Measurements from ENCODE around the gene CELSR3.

The CELSR3 gene

GRCh38 chr3:48623851-48624547 is 38.7 kb downstream of the CELSR3 start:
- TF ChIP-seq, protein P1, sequence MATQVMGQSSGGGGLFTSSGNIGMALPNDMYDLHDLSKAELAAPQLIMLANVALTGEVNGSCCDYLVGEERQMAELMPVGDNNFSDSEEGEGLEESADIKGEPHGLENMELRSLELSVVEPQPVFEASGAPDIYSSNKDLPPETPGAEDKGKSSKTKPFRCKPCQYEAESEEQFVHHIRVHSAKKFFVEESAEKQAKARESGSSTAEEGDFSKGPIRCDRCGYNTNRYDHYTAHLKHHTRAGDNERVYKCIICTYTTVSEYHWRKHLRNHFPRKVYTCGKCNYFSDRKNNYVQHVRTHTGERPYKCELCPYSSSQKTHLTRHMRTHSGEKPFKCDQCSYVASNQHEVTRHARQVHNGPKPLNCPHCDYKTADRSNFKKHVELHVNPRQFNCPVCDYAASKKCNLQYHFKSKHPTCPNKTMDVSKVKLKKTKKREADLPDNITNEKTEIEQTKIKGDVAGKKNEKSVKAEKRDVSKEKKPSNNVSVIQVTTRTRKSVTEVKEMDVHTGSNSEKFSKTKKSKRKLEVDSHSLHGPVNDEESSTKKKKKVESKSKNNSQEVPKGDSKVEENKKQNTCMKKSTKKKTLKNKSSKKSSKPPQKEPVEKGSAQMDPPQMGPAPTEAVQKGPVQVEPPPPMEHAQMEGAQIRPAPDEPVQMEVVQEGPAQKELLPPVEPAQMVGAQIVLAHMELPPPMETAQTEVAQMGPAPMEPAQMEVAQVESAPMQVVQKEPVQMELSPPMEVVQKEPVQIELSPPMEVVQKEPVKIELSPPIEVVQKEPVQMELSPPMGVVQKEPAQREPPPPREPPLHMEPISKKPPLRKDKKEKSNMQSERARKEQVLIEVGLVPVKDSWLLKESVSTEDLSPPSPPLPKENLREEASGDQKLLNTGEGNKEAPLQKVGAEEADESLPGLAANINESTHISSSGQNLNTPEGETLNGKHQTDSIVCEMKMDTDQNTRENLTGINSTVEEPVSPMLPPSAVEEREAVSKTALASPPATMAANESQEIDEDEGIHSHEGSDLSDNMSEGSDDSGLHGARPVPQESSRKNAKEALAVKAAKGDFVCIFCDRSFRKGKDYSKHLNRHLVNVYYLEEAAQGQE (IDR thresholded peaks at IDR 0.05; ENCODE audit: insufficient read depth in 1 of 2, low read depth in 2 of 2, low read length in 2 of 2), result no peak
- TF ChIP-seq SIN3A (IDR thresholded peaks at IDR 0.05; ENCODE audit: borderline replicate concordance, insufficient read depth, low read length) (no peak), FOXP2 (optimal IDR thresholded peaks at IDR 0.05; ENCODE audit: borderline replicate concordance, extremely low read depth, extremely low read length, insufficient read depth) (no peak), POLR2AphosphoS5 (IDR thresholded peaks at IDR 0.05; ENCODE audit: low read depth, low read length) (no peak), TAF1 (IDR thresholded peaks at IDR 0.05; ENCODE audit: borderline replicate concordance, insufficient read depth, low read length) (no peak)

DNA sequence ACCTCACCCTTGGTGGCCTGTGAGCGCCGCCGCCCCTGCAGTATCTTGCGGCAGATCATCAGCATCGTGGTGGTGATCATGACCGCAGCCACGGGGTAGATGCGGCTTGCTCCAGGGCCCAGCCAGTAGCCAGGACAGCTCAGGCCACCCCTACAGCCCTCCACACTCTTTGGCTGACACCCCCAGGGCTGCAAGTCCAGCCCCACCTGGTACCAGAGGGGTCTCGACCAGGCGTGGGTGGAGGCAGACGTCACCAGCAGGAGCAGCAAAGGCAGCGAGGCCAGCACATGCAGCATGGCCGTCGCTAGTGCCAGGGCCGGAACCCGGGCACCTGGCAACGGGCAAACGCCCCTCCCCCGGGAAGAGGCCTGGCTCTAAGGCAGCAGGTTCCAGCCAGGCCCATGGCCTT is 41.2 kb downstream of the CELSR3 start, which contains the start of gene TMEM89:
Gene TMEM89, minus strand, starts transcription at position 309 of the 409 bp plus-strand sequence. Its CDS starts 13 bp downstream, at position 296.
- no peak for TF ChIP-seq SIN3A (IDR thresholded peaks at IDR 0.05; ENCODE audit: borderline replicate concordance, insufficient read depth, low read length)
- no peak for TF ChIP-seq FOXP2 (optimal IDR thresholded peaks at IDR 0.05; ENCODE audit: borderline replicate concordance, extremely low read depth, extremely low read length, insufficient read depth)
- TF ChIP-seq, protein P1 (IDR thresholded peaks at IDR 0.05; ENCODE audit: insufficient read depth in 1 of 2, low read depth in 2 of 2, low read length in 2 of 2), result no peak
- no peak for TF ChIP-seq TAF1 (IDR thresholded peaks at IDR 0.05; ENCODE audit: borderline replicate concordance, insufficient read depth, low read length)
- TF ChIP-seq POLR2AphosphoS5 (IDR thresholded peaks at IDR 0.05; ENCODE audit: low read depth, low read length), result no peak

- TF ChIP-seq SIN3A (IDR thresholded peaks at IDR 0.05; ENCODE audit: borderline replicate concordance, insufficient read depth, low read length) (no peak), TAF1 (IDR thresholded peaks at IDR 0.05; ENCODE audit: borderline replicate concordance, insufficient read depth, low read length) (no peak), FOXP2 (optimal IDR thresholded peaks at IDR 0.05; ENCODE audit: borderline replicate concordance, extremely low read depth, extremely low read length, insufficient read depth) (no peak), POLR2AphosphoS5 (IDR thresholded peaks at IDR 0.05; ENCODE audit: low read depth, low read length) (no peak)
- TF ChIP-seq, protein P1 (IDR thresholded peaks at IDR 0.05; ENCODE audit: insufficient read depth in 1 of 2, low read depth in 2 of 2, low read length in 2 of 2), result no peak
Measured at GRCh38 chr3:48619541-48620524, 42.9 kb downstream of the CELSR3 start.

- TF ChIP-seq POLR2AphosphoS5 (IDR thresholded peaks at IDR 0.05; ENCODE audit: low read depth, low read length) (no peak), TAF1 (IDR thresholded peaks at IDR 0.05; ENCODE audit: borderline replicate concordance, insufficient read depth, low read length) (no peak), FOXP2 (optimal IDR thresholded peaks at IDR 0.05; ENCODE audit: borderline replicate concordance, extremely low read depth, extremely low read length, insufficient read depth) (no peak), SIN3A (IDR thresholded peaks at IDR 0.05; ENCODE audit: borderline replicate concordance, insufficient read depth, low read length) (no peak)
- TF ChIP-seq, protein P1 (IDR thresholded peaks at IDR 0.05; ENCODE audit: insufficient read depth in 1 of 2, low read depth in 2 of 2, low read length in 2 of 2), result no peak
Measured at GRCh38 chr3:48617559-48617958, 45.1 kb downstream of the CELSR3 start.

Measured in PFSK-1 (cell line).